ENCODE measurements around the gene SLC16A14.

SLC16A14 gene

GRCh38 chr2:230043461-230043860, 25.3 kb downstream of the SLC16A14 start:
- TF ChIP-seq CTCF (IDR thresholded peaks at IDR 0.05; ENCODE audit: control extremely low read depth, extremely low read depth, low read depth, missing control alignments), result no peak
- no peak for DNase-seq (ENCODE audit: extremely low spot score)
- ChIA-PET CTCF (interaction anchor here (1.0 to 1.6 kb wide), 2 partner anchors 21 to 24 kb away, joined by 3 read pairs; no protein-coding TSS in a partner anchor), POLR2A (no interaction called here)

- POLR2A ChIA-PET, result no interaction called here
These were observed 25.7 kb downstream of the SLC16A14 start for GRCh38 chr2:230043025-230043424.

GRCh38 chr2:230042195-230042594, 26.5 kb downstream of the SLC16A14 start:
- POLR2A ChIA-PET, result no interaction called here
- CTCF ChIA-PET, result no interaction called here
- no peak for DNase-seq (ENCODE audit: extremely low spot score)
- no peak for TF ChIP-seq CTCF (IDR thresholded peaks at IDR 0.05; ENCODE audit: control extremely low read depth, extremely low read depth, low read depth, missing control alignments)

More at GRCh38 chr2:230043025-230043424, 25.7 kb downstream of the SLC16A14 start:
- TF ChIP-seq CTCF (IDR thresholded peaks at IDR 0.05; ENCODE audit: control extremely low read depth, extremely low read depth, low read depth, missing control alignments), result no peak
- CTCF ChIA-PET, result interaction anchor here (1.0 to 1.6 kb wide), 2 partner anchors 20 to 24 kb away, joined by 3 read pairs; no protein-coding TSS in a partner anchor
- DNase-seq (ENCODE audit: extremely low spot score), result no peak

GRCh38 chr2:230023313-230023712, 45.4 kb downstream of the SLC16A14 start:
- ChIA-PET POLR2A (no interaction called here), CTCF (interaction anchor here (0.8 to 5.8 kb wide), 5 partner anchors 9 to 137 kb away, joined by 3 to 53 read pairs (median 4); partner anchors contain the start of gene SLC16A14)
- no peak for DNase-seq (ENCODE audit: extremely low spot score)
- no peak for TF ChIP-seq CTCF (IDR thresholded peaks at IDR 0.05; ENCODE audit: control extremely low read depth, extremely low read depth, low read depth, missing control alignments)

GRCh38 chr2:230019742-230020141, 49.0 kb downstream of the SLC16A14 start:
- CTCF ChIA-PET, result interaction anchor here (1.4 to 5.8 kb wide), 4 partner anchors 11 to 48 kb away, joined by 3 to 53 read pairs (median 6); no protein-coding TSS in a partner anchor
- POLR2A ChIA-PET, result no interaction called here
- no peak for DNase-seq (ENCODE audit: extremely low spot score)
- no peak for TF ChIP-seq CTCF (IDR thresholded peaks at IDR 0.05; ENCODE audit: control extremely low read depth, extremely low read depth, low read depth, missing control alignments)

GRCh38 chr2:230018153-230018552, 50.6 kb downstream of the SLC16A14 start:
- ChIA-PET CTCF (interaction anchor here (1.8 kb wide), 1 partner anchor 10 kb away, joined by 10 read pairs; no protein-coding TSS in a partner anchor), POLR2A (no interaction called here)
- no peak for DNase-seq (ENCODE audit: extremely low spot score)
- no peak for TF ChIP-seq CTCF (IDR thresholded peaks at IDR 0.05; ENCODE audit: control extremely low read depth, extremely low read depth, low read depth, missing control alignments)
